IPS-NIHi11 (cell line): ENCODE measurements around the gene CLEC3B.
"Not testable (repeated sequence)": the region's sequence is repeated elsewhere in the genome, so short reads cannot be mapped to it uniquely, and the experiment has no call there.

ENCODE experiments used
- DNase-seq: peaks from one replicate; pipeline ENCODE4 v3.0.0; 2012; ENCODE audit warnings: mixed read lengths, low spot score

CLEC3B gene

GRCh38 chr3:45026038-45026437, at the start of gene CLEC3B:
Gene CLEC3B, plus strand, starts transcription at chr3:45026303. Its CDS starts 60 bp downstream, at chr3:45026363.
- no peak for DNase-seq

- no peak for DNase-seq
These were observed 44.9 kb upstream of the CLEC3B start for GRCh38 chr3:44981220-44981619.

DNA sequence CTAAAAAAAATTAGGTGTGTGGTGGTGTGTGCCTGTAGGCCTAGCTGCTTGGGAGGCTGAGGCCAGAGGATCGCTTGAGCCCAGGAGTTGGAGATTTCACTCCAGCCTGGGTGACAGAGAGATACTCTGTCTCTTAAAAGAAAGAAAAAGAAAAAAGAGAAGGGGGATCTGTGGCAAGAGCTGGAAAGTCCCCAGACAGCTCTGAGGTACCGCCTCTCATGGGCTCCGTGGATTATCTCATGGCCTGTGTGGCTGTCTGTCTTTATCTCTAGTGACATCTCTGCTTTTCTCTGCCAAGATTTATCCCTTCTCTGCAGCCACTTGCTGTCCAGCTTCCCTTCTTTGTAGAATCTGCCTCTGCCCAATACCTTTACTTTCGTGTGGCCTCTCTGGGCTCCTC, 44.4 kb upstream of the CLEC3B start:
- no peak for DNase-seq

DNA sequence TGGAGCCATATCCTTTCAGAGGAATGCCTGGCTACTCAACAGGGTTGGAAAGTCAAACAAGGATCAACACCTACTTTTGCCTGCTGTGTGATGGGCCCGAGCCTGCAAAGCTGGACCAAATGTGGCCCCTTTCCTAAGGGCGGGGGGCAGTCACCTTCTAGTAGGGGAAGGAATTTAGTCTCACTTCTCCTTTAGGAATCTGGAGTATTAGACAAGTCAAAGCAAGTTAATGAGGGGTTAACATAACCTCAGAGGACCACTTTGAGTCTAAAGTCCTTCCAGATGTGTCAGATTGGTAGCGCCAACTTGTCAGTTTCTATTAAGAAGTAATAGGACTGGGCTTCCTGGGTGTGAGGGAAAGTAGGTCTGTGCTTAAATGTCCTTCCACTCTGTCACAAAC, 43.3 kb upstream of the CLEC3B start:
- no peak for DNase-seq

DNA sequence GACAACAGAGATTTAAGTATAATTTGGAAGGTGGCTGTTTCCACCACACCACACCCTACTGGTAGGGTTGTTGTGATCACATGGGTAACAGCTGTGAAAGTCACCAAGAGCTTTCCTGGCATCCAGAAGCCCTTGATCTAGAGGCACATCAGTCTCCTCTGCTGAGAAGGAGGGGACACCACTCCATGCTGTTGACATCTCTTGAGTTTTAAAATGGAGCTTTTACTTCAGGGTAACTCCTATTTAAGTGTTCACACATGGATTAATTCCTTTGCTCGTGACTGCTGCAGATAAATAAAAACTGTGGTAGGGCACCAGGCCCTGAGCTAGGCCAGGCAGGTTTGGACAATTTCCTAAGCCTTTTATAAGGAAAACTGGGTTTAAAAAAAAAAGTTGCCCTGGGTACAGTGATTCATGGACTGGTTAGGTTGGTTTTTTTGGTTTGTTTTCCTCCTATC, 42.6 kb upstream of the CLEC3B start:
- DNase-seq = no peak

DNA sequence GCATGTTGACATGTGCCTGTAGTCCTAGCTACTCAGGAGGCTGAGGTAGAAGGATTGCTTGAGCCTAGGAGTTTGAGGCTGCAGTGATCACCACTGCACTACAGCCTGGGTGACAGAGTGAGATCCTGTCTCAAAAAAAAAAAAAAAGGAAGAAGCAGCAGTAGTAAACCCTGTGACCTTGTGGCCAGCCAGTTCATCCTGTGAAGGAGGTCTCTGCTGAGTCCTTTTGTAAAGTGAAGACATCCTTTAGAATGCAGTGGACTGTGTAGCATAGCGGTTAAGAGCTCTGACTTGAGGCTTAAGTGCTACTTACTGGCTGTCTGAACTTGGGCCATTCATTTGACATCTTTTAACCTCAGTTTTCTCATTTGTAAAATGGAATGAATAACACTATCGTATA, 41.8 kb upstream of the CLEC3B start:
- no peak for DNase-seq

DNA sequence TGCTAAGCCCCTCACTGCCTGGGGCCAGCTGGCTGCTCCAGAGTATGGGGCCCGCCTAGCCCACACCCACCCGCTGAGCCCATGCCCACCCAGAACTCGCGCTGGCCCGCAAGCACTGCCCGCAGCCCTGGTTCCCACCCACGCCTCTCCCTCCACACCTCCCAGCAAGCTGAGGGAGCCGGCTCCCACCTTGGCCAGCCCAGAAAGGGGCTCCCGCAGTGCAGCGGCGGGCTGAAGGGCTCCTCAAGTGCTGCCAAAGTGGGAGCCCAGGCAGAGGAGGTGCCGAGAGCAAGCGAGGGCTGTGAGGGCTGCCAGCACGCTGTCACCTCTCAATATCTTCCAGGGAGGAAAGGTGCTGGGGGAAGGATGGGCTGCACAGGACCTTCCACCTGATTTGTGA, 39.8 kb upstream of the CLEC3B start:
- not testable (repeated sequence) for DNase-seq

DNA sequence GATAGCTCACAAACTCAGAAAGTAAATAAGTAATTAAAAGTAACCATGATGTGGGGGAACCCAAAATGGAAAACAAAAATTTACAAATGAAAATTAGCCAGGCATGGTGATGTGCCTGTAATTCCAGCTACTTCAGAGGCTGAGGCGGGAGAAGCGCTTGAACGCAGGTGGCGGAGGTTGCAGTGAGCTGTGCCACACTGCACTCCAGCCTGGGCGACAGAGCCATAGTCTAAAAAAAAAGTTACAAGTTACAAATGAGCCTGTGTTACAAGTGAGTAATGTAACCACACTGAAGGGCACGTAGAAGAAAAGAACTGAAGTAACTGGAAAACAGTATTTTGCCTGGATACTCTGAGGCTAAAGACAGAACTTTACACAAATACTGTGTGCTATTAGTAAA, 38.8 kb upstream of the CLEC3B start:
- no peak for DNase-seq

DNA sequence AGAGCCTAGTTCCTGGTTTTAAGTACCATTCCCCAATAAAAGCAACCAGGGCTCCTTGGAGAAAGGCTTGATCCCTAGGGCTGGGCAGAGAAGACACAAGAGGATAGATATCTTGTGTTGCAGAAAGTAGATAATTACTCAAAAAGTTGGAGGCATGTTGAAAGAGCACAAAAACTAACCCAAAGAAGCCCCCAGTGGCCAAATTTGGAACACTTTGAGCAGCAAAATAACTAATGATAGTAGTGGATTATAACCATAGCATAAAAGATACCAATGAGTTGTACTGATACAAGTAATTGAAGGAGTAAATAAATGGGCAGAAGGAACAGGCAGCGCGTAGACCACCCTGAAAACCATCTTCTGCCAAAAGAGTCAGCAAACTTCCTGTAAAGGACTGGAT, 38.0 kb upstream of the CLEC3B start:
- DNase-seq = no peak

DNA sequence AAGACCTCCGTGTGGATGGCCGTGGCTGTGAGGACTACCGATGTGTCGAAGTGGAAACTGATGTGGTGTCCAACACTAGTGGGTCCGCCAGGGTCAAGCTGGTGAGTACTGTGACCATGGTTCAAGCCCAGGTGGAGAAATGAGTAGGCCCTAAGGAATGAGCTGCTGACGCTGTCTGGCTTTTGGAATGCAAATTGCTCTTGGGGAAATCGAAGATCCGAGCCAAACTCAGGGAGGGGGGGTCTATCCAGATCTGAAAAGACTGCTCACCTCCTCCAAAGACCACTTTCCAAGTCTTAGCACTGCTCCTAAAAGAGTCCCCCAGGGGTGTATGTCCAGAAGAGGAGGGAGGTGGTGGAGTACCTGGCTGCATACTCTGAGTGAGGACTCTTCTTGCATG, 37.0 kb upstream of the CLEC3B start:
- no peak for DNase-seq

- DNase-seq = no peak
These were observed 36.3 kb upstream of the CLEC3B start for GRCh38 chr3:44989636-44990373.

DNA sequence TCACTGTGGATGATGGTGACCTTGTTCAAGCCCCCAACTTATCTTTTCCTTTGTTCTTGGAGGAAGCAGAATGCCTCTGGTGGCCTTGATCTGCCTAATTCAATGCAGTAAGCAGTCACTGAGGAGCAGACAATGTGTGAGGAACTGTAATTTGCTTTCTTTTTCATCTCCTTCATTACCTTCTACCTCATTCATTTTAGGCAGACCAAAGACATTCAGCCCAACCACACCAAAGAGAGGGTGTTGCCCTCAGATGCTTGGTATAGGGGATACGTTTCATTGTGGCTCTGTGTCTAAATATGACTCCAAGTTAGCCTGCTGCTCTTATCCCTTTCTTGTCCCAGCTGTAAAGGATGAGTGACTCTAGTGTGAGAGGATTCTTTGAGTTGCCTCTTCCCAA, 34.8 kb upstream of the CLEC3B start:
- no peak for DNase-seq

GRCh38 chr3:44992555-44993470, 33.3 kb upstream of the CLEC3B start:
- peak; percentile 65 for DNase-seq

DNA sequence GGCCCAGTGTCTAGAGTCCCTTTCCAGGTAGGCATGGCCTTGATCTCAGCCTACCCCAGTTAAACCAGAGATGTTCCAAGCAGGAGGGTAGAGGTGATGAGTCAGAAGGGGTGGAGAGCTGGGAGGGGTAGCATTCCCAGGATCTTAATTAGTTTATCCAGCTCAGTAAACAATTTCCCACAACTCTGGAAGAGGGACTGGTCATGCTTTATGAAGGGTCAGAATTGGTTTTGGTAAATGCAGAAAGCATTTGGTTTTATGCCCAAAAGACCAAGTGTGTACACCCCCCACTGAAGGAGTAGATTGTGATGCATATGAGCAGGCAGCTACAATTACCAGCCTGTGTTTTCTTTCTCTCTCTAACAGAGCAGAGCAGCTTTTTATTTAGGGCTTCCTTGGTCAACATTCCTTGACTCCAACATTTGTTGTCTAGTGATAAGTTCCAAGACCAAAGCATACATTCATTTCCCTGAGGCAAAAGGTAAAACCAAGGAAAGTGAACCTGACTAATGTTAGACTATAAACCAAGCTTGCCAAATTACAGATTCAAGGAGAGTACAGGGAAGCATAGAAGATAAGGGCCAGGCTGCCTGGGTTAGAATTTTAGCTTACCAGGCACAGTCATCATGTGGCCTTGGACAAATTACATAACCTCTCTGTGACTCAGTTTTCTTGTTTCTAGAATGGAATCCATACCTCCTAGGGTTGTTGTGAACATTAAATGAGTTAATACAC, 32.5 kb upstream of the CLEC3B start:
- DNase-seq = peak; percentile 50

GRCh38 chr3:44995142-44995770, 30.8 kb upstream of the CLEC3B start:
- no peak for DNase-seq

DNA sequence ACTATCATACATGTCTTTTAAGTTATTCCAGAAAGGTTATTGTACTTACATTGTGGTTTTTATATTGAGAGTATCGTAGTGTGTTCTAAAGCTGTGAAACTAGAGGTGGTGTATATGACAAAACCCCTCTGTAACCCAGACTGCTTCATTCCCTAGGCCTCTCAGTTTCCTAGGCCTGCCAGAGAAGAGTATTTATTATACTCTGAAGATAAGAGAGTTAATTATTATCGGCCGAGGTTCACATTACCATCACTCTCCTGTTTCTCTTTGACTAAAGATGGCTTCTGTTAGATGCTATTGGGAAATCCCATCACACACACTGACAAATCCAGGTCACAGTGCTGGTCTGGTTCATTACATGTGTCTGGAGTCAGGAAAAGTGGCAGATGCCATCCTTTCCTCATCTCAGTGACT, 29.5 kb upstream of the CLEC3B start:
- no peak for DNase-seq

DNA sequence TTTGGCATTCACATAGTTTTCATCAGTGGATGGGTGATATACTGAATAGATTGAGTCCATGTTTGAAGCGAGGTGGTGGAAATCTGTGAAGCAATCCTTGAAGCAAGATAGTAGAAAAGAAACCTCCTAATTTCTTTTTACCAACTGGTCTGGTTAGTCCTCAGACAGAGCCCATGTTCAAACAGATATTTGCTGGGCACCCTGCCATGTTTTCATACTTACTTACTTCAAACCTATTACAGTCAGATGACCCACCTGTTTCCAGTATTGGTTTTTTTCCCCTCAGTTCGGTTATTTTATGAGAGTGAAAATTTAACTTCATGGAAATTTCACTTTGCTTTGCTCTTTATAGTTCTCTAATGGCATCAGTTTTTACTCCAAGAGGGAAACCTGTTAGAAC, 26.3 kb upstream of the CLEC3B start:
- no peak for DNase-seq

DNA sequence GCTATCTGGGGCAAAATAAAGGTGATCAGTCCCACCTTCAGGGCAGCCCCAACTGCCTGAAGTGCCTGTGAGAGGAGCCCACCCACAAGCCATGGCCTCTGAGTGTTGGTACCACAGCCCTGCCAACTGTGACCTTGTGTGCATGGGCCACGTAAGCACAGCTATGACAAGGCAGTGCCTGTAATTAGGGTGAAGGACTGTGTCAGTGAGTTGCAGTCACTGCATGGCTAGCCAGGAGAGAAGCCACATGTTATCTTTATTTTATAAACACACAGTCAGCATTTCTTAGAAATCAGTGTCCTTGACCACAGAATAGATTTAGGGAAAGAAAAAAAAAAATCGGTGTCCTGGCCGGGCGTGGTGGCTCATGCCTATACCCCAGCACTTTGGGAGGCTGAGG, 25.3 kb upstream of the CLEC3B start:
- no peak for DNase-seq

- DNase-seq = no peak
These were observed 24.4 kb upstream of the CLEC3B start for GRCh38 chr3:45001738-45002137.

DNA sequence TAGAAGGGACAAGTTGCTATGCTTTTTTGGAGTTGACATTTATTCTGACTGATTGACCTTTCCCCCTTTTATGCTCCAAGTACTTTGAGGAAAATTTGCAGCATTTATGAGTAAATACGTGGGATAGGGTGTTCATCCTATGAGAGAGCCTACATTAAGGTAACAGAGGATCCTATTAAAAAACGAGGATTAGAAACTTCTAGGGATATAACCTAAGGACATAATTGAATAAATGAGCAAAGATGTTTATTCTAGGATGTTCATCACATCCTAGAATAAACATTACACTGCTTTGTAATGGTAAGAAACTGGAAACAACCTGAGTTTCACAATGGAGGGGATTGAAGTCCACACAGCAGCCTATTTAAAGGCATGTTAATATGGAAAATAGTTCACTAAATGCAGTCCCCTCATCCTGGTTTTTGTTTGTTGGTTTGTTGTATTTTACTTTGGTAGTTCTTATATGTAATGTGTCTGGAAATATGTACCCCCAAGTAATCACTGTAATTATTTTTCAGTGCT, 23.9 kb upstream of the CLEC3B start:
- no peak for DNase-seq

DNA sequence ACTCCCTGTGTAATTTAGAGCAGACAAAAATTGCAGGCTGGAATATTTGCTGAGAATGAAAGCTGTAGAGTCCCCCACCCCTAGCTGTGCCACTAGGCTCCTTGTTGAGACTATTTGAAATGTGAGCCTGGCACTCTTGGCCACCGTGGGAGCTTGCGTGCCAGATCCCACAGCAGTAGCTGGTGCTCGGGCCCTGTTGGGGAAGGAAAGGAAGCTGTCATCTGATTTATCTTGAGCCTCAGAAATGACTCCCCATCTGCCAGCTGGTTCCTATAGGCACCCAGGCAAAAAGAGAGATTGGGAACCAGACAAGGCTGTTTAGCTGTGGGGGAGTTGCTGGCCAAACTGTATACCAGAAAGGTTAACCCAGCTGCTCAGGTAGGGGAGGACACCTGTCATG, 23.4 kb upstream of the CLEC3B start:
- DNase-seq = no peak

DNA sequence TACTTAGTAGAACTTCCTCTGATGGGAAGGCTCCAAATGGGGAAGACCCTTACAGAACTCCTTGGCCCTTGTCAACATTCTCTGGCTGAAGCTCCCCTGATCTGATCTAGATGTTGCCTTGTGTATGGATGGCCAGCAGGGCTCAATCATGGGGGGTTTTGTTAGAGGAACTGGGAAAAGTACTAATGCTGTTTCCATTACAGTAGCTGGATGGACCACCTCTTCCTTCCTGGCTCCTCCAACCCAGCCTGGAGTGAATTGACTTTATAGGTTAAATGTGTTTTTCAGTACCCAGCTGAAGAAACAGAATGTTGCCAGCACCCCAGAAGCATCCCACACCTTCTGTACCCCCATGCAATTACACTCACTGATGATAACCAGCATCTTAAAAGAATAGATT, 22.7 kb upstream of the CLEC3B start:
- DNase-seq = no peak
